Subcutaneous preadipocyte (primary cell): ENCODE measurements around the gene HIP1R. TPM values are rescaled to one million over a fixed set of nuclear protein-coding genes. Genes with fewer than 3 reads are reported as not detected.

ENCODE experiments used
- total RNA-seq: library from RNA; depleted of rRNA; stranded (reverse); fragments of >200 nt; gene quantifications from 2 replicates; pipeline ENCODE4 v1.2.3, GENCODE V29; 2012

HIP1R gene, protein sequence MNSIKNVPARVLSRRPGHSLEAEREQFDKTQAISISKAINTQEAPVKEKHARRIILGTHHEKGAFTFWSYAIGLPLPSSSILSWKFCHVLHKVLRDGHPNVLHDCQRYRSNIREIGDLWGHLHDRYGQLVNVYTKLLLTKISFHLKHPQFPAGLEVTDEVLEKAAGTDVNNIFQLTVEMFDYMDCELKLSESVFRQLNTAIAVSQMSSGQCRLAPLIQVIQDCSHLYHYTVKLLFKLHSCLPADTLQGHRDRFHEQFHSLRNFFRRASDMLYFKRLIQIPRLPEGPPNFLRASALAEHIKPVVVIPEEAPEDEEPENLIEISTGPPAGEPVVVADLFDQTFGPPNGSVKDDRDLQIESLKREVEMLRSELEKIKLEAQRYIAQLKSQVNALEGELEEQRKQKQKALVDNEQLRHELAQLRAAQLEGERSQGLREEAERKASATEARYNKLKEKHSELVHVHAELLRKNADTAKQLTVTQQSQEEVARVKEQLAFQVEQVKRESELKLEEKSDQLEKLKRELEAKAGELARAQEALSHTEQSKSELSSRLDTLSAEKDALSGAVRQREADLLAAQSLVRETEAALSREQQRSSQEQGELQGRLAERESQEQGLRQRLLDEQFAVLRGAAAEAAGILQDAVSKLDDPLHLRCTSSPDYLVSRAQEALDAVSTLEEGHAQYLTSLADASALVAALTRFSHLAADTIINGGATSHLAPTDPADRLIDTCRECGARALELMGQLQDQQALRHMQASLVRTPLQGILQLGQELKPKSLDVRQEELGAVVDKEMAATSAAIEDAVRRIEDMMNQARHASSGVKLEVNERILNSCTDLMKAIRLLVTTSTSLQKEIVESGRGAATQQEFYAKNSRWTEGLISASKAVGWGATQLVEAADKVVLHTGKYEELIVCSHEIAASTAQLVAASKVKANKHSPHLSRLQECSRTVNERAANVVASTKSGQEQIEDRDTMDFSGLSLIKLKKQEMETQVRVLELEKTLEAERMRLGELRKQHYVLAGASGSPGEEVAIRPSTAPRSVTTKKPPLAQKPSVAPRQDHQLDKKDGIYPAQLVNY
- total RNA-seq, result 25.7 and 57.7 TPM in 2 replicates

DNA sequence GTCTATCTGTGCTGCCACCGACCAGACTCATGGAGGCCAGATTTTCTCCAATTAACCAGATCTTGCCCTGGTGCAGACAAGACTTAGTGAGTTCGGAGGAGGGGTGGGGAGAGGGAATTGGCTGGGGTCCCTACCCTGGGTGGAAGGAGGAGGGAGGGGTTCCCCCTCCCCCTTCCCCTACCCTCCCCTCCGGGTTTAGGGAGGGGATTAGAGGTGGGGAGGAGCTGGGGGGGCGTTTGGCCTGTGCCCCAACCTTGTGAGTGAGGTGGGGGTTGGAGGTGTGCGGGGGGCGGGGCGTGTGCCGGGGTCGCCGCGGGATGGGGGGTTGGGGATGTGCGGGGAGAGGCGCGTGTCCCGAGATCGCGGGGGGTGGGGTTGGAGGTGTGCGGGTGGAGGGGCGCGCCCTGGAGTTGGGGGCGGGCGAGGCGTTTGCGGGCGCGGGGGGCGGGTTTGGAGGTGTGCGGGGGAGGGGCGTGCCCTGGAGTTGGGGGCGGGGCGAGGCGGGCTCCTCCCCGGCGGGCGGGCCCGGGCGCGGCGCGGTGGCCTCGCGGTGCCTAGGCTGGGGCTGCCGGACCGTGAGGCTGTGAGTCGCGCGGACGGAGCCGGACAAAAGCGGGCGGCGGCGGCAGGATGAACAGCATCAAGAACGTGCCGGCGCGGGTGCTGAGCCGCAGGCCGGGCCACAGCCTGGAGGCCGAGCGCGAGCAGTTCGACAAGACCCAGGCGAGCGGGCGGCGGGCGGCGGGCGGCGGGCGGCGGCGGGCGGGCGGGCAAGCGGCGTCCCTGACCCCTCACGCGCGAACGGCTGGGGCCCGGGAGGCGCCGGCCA, at the start of gene HIP1R:
Gene HIP1R, plus strand, starts transcription at position 537 of the 829 bp plus-strand sequence. Its CDS starts 94 bp downstream, at position 631.

DNA sequence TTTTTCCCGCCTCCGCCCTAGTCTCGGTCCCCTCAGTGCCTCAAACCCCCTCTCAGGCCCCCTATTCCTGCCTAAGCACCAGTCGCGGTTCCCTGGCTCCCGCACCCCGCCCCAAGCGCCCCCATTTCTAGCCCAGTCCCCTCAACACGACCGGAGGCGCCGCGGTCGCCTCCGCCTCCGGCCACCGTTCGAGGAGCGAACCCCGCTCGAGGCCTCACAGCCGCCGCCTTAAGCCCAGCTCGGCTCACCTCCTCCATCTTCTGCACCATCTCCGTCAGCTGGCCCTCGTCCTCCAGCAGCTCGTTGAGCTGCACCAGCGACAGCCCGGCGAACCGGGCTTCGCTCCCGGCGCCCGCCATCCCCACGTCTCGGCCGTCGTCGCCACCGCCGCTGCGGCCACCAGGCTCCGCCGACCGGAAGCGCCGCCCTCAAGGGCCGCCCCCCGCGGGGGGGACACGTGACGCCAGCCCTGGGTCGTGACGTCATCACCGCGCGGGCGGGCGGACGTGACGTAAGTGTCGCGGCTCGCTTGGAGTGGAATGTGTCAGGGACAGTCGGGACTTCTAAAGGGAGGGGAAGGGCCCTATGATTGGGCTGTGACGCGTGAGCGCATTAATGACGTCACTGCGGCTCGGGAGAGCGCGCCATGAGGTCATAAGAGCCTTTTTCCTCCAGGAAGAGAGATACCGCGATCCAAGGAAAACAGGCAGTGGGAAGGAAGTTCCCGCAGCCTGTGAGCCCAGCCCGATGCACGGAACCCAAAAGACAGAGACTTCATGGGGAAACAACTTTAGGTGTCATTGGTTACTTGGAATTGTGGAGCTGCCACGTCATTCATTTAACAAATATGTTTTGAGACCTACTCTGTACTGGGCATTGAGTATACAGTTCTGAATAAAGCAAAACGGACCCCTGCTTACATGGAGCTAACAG, 60.7 kb downstream of the HIP1R start, which contains the start of gene VPS37B:
Gene VPS37B, minus strand, starts transcription at position 421 of the 933 bp plus-strand sequence. Its CDS starts 62 bp downstream, at position 359.

Other genes starting within 250 kb of the HIP1R start
- under 0.01 TPM in 2 replicates for gene HCAR2, start 132.1 kb upstream of the HIP1R start, total RNA-seq
- gene HCAR3, start 118.6 kb upstream of the HIP1R start, total RNA-seq, result not detected in 2 replicates
- gene HCAR1, start 104.6 kb upstream of the HIP1R start, total RNA-seq, result 1.1 and 2.2 TPM in 2 replicates
- gene DENR, start 82.6 kb upstream of the HIP1R start, total RNA-seq, result 26.1 and 35.2 TPM in 2 replicates
- 0.39 and 0.73 TPM in 2 replicates for gene CCDC62, start 60.9 kb upstream of the HIP1R start, total RNA-seq
- gene VPS37B, start 60.7 kb downstream of the HIP1R start, total RNA-seq, result 19.7 and 21.7 TPM in 2 replicates
- gene ABCB9, start 131.0 kb downstream of the HIP1R start, total RNA-seq, result 9.6 and 10.2 TPM in 2 replicates
- gene OGFOD2, start 139.8 kb downstream of the HIP1R start, total RNA-seq, result 8.5 and 12.1 TPM in 2 replicates
- gene ARL6IP4, start 145.2 kb downstream of the HIP1R start, total RNA-seq, result 118 and 131 TPM in 2 replicates